Measurements from ENCODE around the gene MORN3. TPM values are rescaled to one million over a fixed set of nuclear protein-coding genes. Genes with fewer than 3 reads are reported as not detected.
"Not testable (repeated sequence)": the region's sequence is repeated elsewhere in the genome, so short reads cannot be mapped to it uniquely, and the experiment has no call there.

The MORN3 gene
- total RNA-seq, 4 donors from 2014 or later: 2.3 to 5.9 (median 5.3) TPM

DNA sequence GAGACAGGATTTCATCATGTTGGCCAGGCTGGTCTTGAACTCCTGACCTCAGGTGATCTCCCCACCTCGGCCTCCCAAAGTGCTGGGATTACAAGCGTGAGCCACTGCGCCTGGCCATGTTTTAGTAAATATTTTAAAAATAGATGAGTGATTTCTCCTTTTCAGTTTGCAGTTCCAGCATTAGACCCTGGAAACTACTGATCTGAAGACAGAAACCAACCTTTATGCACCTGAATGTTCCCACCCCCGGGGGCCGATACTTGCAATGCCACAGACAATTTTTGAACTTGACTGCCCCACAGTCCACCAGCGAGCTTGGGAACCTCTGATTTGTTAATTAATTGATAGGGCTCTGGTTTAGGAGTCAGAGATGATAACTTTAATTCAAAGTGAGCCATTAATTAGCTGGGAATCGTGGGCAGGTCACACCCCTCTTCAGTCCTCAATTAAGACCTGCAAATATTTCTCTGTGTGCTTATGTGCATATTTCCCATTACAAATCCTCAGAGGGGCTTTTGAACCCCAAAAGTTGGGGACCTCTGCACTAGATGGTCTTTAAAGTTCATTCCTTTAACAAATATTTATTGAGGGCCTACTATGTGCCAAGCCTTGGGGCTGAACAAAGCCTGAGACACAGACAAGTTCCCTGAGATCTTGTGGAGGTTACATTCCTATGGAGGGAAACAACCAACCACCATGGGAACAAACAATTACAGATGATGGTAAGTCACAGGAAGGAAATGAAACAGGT lies 39.0 kb upstream of the MORN3 start:
- WGBS, 2 donors: 76 to 84% methylated on average over 7 of the region's 7 CpGs
- TF ChIP-seq, protein P1, sequence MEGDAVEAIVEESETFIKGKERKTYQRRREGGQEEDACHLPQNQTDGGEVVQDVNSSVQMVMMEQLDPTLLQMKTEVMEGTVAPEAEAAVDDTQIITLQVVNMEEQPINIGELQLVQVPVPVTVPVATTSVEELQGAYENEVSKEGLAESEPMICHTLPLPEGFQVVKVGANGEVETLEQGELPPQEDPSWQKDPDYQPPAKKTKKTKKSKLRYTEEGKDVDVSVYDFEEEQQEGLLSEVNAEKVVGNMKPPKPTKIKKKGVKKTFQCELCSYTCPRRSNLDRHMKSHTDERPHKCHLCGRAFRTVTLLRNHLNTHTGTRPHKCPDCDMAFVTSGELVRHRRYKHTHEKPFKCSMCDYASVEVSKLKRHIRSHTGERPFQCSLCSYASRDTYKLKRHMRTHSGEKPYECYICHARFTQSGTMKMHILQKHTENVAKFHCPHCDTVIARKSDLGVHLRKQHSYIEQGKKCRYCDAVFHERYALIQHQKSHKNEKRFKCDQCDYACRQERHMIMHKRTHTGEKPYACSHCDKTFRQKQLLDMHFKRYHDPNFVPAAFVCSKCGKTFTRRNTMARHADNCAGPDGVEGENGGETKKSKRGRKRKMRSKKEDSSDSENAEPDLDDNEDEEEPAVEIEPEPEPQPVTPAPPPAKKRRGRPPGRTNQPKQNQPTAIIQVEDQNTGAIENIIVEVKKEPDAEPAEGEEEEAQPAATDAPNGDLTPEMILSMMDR (IDR thresholded peaks at IDR 0.05): no peak
- no peak for TF ChIP-seq POLR2A (IDR thresholded peaks at IDR 0.05)
- intact Hi-C loops (cut with DNase I; ENCODE audit: low total_unique reads): no loop called here
- no peak overlapping the region for H3K4me3 ChIP-seq (ENCODE audit: low read depth, poor library complexity, severe bottlenecking)
- no peak for DNase-seq (ENCODE audit: low spot score in 2 of 2)

- no peak for TF ChIP-seq POLR2A (IDR thresholded peaks at IDR 0.05)
- TF ChIP-seq, protein P1 (IDR thresholded peaks at IDR 0.05): no peak
- no peak for DNase-seq (ENCODE audit: low spot score in 2 of 2)
- no peak overlapping the region for H3K4me3 ChIP-seq (ENCODE audit: low read depth, poor library complexity, severe bottlenecking)
- intact Hi-C loops (cut with DNase I; ENCODE audit: low total_unique reads): no loop called here
These were observed 36.1 kb upstream of the MORN3 start for GRCh38 chr12:121705514-121705913.

- TF ChIP-seq, protein P1 (IDR thresholded peaks at IDR 0.05): no peak
- TF ChIP-seq POLR2A (IDR thresholded peaks at IDR 0.05): no peak
- intact Hi-C loops (cut with DNase I; ENCODE audit: low total_unique reads): loop anchor here (5.0 kb wide), 1 partner anchor 89 kb away; the partner anchor contains the start of gene RHOF
- DNase-seq (ENCODE audit: low spot score in 2 of 2): no peak
These were observed 33.5 kb upstream of the MORN3 start for GRCh38 chr12:121702944-121703343.

DNA sequence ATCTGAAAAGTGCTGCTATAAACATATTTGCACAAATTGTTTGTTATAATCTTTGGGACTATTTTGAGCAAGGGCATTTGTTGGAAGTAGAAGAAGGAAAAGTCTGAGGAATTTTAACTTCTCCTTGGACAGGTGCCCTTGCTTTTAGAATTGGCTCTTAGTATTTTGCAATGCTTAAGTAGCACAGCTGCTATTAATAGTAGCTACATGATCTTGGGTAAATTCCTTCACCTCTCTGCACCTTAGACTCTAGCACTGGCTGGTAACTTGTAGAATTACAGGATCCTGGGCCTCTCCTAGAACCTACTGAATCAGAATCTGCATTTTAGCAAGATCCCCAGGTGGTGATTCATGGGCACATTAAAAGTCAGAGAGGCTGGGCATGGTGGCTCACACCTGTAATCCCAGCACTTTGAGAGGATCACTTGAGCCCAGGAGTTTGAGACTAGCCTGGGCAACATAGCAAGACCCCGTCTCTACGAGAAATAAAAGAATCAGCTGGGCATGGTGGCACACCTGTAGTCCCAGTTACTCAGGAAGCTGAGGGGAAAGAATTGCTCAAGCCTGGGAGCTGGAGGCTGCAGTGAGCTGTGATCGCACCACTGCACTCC lies 32.3 kb upstream of the MORN3 start:
- intact Hi-C loops (cut with DNase I; ENCODE audit: low total_unique reads): loop anchor here (5.0 kb wide), 1 partner anchor 91 kb away; the partner anchor contains the start of gene RHOF
- WGBS, 2 donors: 89 to 91% methylated on average over 3 of the region's 3 CpGs
- no peak for DNase-seq (ENCODE audit: low spot score in 2 of 2)

More at GRCh38 chr12:121702944-121703343, 33.5 kb upstream of the MORN3 start:
- 54 to 71% methylated on average over 6 of the region's 6 CpGs for WGBS, 2 donors
- no peak overlapping the region for H3K4me3 ChIP-seq (ENCODE audit: low read depth, poor library complexity, severe bottlenecking)

DNA sequence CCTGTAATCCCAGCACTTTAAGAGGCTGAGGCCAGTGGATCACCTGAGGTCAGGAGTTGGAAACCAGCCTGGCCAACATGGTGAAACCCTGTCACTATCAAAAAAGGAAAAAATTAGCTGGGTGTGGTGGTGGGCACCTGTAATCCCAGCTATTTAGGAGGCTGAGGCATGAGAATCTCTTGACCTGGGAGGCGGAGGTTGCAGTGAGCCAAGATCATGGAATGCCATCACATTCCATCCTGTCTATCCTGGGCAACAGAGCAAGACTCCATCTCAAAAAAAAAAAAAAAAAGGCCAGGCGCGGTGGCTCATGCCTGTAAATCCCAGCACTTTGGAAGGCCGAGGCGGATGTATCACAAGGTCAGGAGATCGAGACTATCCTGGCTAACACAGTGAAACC lies 28.4 kb upstream of the MORN3 start:
- 93 to 96% methylated on average over 6 of the region's 6 CpGs for WGBS, 2 donors
- not testable (repeated sequence) for H3K4me3 ChIP-seq (ENCODE audit: low read depth, poor library complexity, severe bottlenecking); DNase-seq (ENCODE audit: low spot score in 2 of 2)
- intact Hi-C loops (cut with DNase I; ENCODE audit: low total_unique reads): loop anchor here (5.0 kb wide), 1 partner anchor 74 kb away; no protein-coding TSS in a partner anchor

More for the DNA sequence above, 32.3 kb upstream of the MORN3 start:
- no peak overlapping the region for H3K4me3 ChIP-seq (ENCODE audit: low read depth, poor library complexity, severe bottlenecking)
- TF ChIP-seq, protein P1 (IDR thresholded peaks at IDR 0.05): no peak
- no peak for TF ChIP-seq POLR2A (IDR thresholded peaks at IDR 0.05)

DNA sequence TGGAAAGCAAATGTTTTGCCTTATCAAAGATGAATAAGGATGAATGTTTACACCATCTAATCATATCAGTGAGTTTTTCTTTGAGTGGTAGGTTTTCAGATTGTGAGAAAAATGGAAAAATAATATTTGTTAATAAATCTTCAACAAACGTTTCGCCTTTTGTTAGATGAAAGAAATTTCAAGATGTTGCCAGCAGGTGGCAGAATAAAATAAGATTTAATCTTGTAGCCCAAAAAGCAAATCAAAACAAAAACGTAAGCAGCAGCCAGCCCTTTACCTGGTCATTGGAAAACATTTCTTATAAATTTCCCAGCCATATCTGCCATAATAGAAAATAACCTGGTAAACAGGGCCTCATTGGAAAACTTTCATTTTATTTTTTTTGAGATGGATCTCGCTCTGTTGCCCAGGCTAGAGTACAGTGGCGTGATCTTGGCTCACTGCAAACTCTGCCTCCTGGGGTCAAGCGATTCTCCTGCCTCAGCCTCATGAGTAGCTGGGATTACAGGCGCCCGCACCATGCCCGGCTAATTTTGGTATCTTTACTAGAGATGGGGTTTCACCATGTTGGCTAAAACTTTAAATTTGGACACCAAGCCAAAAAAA lies 27.7 kb upstream of the MORN3 start:
- DNase-seq (ENCODE audit: low spot score in 2 of 2): no peak

More for the DNA sequence above, 27.7 kb upstream of the MORN3 start:
- TF ChIP-seq, protein P1 (IDR thresholded peaks at IDR 0.05): peak in 1 of 3 donors; percentile 40
- TF ChIP-seq POLR2A (IDR thresholded peaks at IDR 0.05): no peak
- H3K4me3 ChIP-seq (ENCODE audit: low read depth, poor library complexity, severe bottlenecking): no peak overlapping the region
- intact Hi-C loops (cut with DNase I; ENCODE audit: low total_unique reads): loop anchor here (5.0 kb wide), 1 partner anchor 75 kb away; no protein-coding TSS in a partner anchor
- WGBS, 2 donors: 41 to 47% methylated on average over 9 of the region's 9 CpGs
